ENCODE results near the gene PPP1CC. TPM values are rescaled to one million over a fixed set of nuclear protein-coding genes. Genes with fewer than 3 reads are reported as not detected.

Gene PPP1CC
- total RNA-seq, 2 experiments from 2014 or later = 230 to 236 TPM

DNA sequence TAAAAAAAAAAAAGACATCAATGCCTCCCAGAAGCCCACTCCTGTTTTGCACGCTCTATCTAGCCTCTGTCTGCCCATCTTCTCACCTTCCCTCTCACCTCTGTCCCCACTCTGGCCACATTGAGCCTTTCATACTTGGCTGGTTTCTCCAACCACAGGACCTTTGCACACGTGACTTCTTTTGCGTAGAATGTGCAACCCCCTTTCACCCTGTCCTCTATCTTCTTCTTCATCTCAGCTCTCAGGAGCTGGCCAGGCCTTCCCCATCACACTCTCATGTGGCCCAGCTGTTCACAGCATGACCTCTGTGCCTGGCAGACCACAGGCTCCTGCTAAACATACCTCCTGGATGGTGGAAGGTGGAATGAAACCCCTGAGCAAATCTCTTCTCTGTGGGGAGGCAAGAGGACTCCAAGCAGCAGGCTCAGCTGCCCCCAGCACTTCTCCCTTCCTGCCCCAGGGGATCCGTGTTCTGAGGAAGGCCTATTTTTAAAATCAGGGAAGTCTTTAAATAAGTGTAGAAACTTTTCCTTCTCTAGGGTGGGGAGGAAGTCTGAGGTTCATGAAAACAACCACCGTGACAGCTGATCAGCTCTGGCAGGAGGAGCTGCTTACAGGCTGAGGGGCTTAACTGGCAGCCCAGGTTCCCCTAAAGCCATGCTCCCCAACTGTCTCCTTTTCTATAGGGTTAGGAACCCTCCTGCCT, 65.3 kb downstream of the PPP1CC start:
- ChIA-PET CTCF (interaction anchor here (0.6 to 1.2 kb wide), 3 partner anchors 18 to 897 kb away, joined by 3 to 4 read pairs (median 4); no protein-coding TSS in a partner anchor), POLR2A (interaction anchor here (0.7 kb wide), 1 partner anchor 12 kb away, joined by 3 read pairs; no protein-coding TSS in a partner anchor)

DNA sequence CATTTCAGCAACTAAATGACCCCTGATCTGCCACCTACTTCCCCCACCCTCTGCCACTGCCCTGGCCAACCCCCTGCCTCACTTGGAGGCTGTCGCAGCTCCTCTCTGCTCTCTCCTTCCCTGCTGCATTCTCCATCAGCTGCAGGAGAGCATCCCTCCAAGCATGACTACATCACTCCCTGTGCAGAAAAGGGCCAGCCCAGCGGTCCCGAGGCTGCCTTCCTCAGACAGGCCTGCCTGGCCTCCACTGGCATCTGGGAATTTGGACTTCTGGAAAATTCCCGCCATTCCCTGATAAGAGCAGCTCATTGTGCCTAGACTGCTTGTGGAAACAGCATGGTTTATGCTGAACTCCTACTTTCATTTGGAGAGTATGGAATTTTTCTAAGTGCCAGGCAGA, 66.5 kb downstream of the PPP1CC start:
- ChIA-PET POLR2A (no interaction called here), CTCF (no interaction called here)

DNA sequence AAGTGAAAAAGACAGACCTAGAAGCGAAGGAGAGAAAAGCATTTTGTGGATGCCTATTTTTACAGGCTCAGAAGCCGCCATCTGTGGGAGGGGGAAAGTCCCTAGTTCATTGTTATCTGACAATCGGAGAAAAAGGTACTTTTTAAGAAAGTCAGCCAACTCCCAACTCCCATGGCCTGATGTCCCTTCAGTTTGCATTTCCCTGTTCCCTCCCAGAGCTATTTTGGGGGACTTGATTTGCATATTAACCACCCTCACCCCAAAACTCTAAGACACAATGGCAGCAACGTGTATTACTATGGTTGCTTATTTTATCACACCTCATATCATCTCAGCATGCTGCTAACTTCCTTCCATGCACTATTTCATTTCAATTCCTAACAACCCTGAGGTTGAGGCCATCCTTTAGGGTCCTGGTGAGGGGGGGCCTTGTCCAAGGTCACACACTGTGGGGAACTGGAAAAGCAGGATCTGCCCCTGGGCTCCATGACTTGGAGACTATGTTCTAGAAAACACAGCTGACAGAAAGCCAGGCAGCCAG, 72.5 kb downstream of the PPP1CC start:
- POLR2A ChIA-PET = no interaction called here
- CTCF ChIA-PET = no interaction called here

Other genes with a start within 250 kb of the PPP1CC start
- 10 to 100 TPM; 89.7 to 91.3 TPM for gene VPS29, start 240.8 kb downstream of the PPP1CC start, total RNA-seq
- gene RAD9B, start 240.6 kb downstream of the PPP1CC start, total RNA-seq = 1 to 10 TPM in 1 of 2 experiments, under 1 TPM in 1; 0.95 to 1.3 TPM
- 10 to 100 TPM; 49.8 to 49.9 TPM for gene PPTC7, start 159.6 kb downstream of the PPP1CC start, total RNA-seq
- 10 to 100 TPM; 11.8 to 13.4 TPM for gene TCTN1, start 128.8 kb downstream of the PPP1CC start, total RNA-seq
- gene HVCN1, start 53.8 kb downstream of the PPP1CC start, total RNA-seq = 10 to 100 TPM; 30.3 to 30.8 TPM
- gene CCDC63, start 104.1 kb upstream of the PPP1CC start, total RNA-seq = not detected
- gene MYL2, start 177.7 kb upstream of the PPP1CC start, total RNA-seq = not detected